ENCODE data around the gene OCA2.
A peak's percentile ranks its signal among the peaks of the same experiment; 100 is the strongest.

- TF ChIP-seq EGR1 (IDR thresholded peaks at IDR 0.05) (no peak), TCF12 (IDR thresholded peaks at IDR 0.05; ENCODE audit: low read depth) (no peak), REST (IDR thresholded peaks at IDR 0.05; ENCODE audit: low read depth) (no peak), RAD21 (IDR thresholded peaks at IDR 0.05; ENCODE audit: low read depth) (peak; percentile 37; the same call in 1 of the 2 replicates), TAF1 (IDR thresholded peaks at IDR 0.05; ENCODE audit: low read depth) (no peak), YY1 (IDR thresholded peaks at IDR 0.05; ENCODE audit: low read depth) (no peak)
Observed at GRCh38 chr15:28125673-28126651, 26.8 kb upstream of the OCA2 start.
